ENCODE measurements around the gene CXCL12.

CXCL12 gene

GRCh38 chr10:44384601-44385025 is 284 bp downstream of the CXCL12 start:
- no peak for DNase-seq

GRCh38 chr10:44383749-44384600 is 922 bp downstream of the CXCL12 start:
- DNase-seq: peak; percentile 25

- DNase-seq: no peak
Measured at GRCh38 chr10:44382981-44383748, 1.7 kb downstream of the CXCL12 start.

- DNase-seq: no peak
Measured at GRCh38 chr10:44382131-44382858, 2.6 kb downstream of the CXCL12 start.

GRCh38 chr10:44380829-44381600 is 3.9 kb downstream of the CXCL12 start:
- no peak for DNase-seq

GRCh38 chr10:44379907-44380306 is 5.0 kb downstream of the CXCL12 start:
- DNase-seq: no peak

- no peak for DNase-seq
Measured at GRCh38 chr10:44378626-44379025, 6.3 kb downstream of the CXCL12 start.

- no peak for DNase-seq
Measured at GRCh38 chr10:44377651-44378310, 7.1 kb downstream of the CXCL12 start.

- DNase-seq: no peak
Measured at GRCh38 chr10:44376472-44377099, 8.3 kb downstream of the CXCL12 start.

GRCh38 chr10:44374155-44374554 is 10.7 kb downstream of the CXCL12 start:
- DNase-seq: no peak

GRCh38 chr10:44373341-44373995 is 11.4 kb downstream of the CXCL12 start:
- no peak for DNase-seq

- DNase-seq: no peak
Measured at GRCh38 chr10:44372181-44372580, 12.7 kb downstream of the CXCL12 start.

- DNase-seq: no peak
Measured at GRCh38 chr10:44370731-44371248, 14.1 kb downstream of the CXCL12 start.

- peak; percentile 30 for DNase-seq
Measured at GRCh38 chr10:44369854-44370253, 15.0 kb downstream of the CXCL12 start.

GRCh38 chr10:44369296-44369695 is 15.6 kb downstream of the CXCL12 start:
- DNase-seq: peak; percentile 31

GRCh38 chr10:44368637-44369036 is 16.3 kb downstream of the CXCL12 start:
- no peak for DNase-seq

- DNase-seq: no peak
Measured at GRCh38 chr10:44366941-44367630, 17.8 kb downstream of the CXCL12 start.

GRCh38 chr10:44364566-44364965 is 20.3 kb downstream of the CXCL12 start:
- DNase-seq: no peak

- no peak for DNase-seq
Measured at GRCh38 chr10:44363716-44364115, 21.2 kb downstream of the CXCL12 start.

All from fibroblast of upper back skin (primary cell).